Measurements from ENCODE around the gene CHIT1. TPM values are rescaled to one million over a fixed set of nuclear protein-coding genes. Genes with fewer than 3 reads are reported as not detected.

The CHIT1 gene
- total and polyA plus RNA-seq, 2 experiments from 2014 or later = 0.07 to 0.47 TPM

DNA sequence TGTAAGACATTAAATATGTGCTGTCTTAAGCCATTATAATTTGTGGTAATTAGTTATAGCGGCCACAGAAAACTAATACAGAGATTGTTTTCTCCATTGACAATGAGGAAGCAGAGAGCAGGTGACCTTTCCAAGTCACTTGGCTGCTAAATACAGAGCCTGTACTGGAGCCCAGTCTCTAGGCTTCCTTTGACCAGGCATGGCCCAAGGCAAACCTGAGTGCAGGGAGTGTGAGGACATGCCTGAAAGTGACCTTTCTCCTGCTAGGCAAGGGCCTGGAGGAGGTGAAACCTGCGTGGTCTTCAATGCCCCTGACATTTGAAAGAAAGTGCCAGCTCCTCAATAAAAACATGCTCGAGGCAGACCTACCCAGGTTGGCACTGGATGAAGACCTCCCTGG, 30.5 kb downstream of the CHIT1 start (continued):
- no peak for TF ChIP-seq NANOG (IDR thresholded peaks at IDR 0.05; ENCODE audit: borderline replicate concordance)
- TF ChIP-seq, protein P1, sequence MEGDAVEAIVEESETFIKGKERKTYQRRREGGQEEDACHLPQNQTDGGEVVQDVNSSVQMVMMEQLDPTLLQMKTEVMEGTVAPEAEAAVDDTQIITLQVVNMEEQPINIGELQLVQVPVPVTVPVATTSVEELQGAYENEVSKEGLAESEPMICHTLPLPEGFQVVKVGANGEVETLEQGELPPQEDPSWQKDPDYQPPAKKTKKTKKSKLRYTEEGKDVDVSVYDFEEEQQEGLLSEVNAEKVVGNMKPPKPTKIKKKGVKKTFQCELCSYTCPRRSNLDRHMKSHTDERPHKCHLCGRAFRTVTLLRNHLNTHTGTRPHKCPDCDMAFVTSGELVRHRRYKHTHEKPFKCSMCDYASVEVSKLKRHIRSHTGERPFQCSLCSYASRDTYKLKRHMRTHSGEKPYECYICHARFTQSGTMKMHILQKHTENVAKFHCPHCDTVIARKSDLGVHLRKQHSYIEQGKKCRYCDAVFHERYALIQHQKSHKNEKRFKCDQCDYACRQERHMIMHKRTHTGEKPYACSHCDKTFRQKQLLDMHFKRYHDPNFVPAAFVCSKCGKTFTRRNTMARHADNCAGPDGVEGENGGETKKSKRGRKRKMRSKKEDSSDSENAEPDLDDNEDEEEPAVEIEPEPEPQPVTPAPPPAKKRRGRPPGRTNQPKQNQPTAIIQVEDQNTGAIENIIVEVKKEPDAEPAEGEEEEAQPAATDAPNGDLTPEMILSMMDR (conservative IDR thresholded peaks at IDR 0.05; ENCODE audit: low read depth in 2 of 2) = no peak
- no peak for TF ChIP-seq CREB1 (CRISPR knock-in tag; IDR thresholded peaks at IDR 0.05; ENCODE audit: low read depth)
- TF ChIP-seq EZH2 (IDR thresholded peaks at IDR 0.05; ENCODE audit: low read depth, unreplicated experiment) = no peak
- no peak for TF ChIP-seq STAT1 (IDR thresholded peaks at IDR 0.05; ENCODE audit: unreplicated experiment)
- TF ChIP-seq EZH2phosphoT487 (IDR thresholded peaks at IDR 0.05; ENCODE audit: unreplicated experiment) = no peak
- TF ChIP-seq, protein P2, sequence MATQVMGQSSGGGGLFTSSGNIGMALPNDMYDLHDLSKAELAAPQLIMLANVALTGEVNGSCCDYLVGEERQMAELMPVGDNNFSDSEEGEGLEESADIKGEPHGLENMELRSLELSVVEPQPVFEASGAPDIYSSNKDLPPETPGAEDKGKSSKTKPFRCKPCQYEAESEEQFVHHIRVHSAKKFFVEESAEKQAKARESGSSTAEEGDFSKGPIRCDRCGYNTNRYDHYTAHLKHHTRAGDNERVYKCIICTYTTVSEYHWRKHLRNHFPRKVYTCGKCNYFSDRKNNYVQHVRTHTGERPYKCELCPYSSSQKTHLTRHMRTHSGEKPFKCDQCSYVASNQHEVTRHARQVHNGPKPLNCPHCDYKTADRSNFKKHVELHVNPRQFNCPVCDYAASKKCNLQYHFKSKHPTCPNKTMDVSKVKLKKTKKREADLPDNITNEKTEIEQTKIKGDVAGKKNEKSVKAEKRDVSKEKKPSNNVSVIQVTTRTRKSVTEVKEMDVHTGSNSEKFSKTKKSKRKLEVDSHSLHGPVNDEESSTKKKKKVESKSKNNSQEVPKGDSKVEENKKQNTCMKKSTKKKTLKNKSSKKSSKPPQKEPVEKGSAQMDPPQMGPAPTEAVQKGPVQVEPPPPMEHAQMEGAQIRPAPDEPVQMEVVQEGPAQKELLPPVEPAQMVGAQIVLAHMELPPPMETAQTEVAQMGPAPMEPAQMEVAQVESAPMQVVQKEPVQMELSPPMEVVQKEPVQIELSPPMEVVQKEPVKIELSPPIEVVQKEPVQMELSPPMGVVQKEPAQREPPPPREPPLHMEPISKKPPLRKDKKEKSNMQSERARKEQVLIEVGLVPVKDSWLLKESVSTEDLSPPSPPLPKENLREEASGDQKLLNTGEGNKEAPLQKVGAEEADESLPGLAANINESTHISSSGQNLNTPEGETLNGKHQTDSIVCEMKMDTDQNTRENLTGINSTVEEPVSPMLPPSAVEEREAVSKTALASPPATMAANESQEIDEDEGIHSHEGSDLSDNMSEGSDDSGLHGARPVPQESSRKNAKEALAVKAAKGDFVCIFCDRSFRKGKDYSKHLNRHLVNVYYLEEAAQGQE (IDR thresholded peaks at IDR 0.05; ENCODE audit: unreplicated experiment) = no peak

DNA sequence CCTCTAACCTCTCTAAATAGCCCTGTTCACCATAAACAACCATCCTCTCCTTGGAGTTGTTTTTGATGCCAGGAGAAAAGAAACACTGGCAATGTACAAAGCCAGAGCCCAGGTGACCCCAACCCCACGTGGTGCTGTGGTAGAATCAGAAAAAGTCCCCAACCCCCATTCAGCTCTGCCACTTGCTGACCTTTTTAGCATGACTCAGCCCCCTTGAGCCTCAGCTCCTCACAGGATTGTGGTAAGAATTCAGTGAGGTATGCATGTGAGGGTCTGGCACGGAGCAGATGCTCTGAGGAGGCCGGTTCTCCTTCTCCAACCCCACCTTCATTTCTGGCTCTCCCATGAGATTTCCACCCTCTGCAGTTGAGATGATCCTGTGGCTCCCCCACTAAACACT, 31.8 kb downstream of the CHIT1 start:
- Histone ChIP-seq H3K4me2 (no peak overlapping the region), H3K36me3 (ENCODE audit: insufficient read depth) (no peaks in the 10 kb centered on the region), H3K9me2 (ENCODE audit: insufficient read depth) (0 out of 2 replicates have a peak, but pooled peaks cover 4% of the 10 kb centered on the region), H3K4me1 (ENCODE audit: insufficient read depth) (no peaks in the 10 kb centered on the region), H3K79me2 (replicated peaks; ENCODE audit: insufficient read depth) (no peaks in the 10 kb centered on the region), H3K27me3 (ENCODE audit: insufficient read depth) (no peaks in the 10 kb centered on the region), H2AFZ (no peak overlapping the region), H3K4me3 (no peak overlapping the region), H3F3A (replicated peaks; ENCODE audit: low read depth) (no peaks in the 10 kb centered on the region), H3K27ac (ENCODE audit: low read depth) (no peak overlapping the region), H4K20me1 (replicated peaks; ENCODE audit: insufficient read depth) (no peaks in the 10 kb centered on the region)
- Mint-ChIP-seq H3K27ac (no peak overlapping the region), H3K9me3 (no peaks in the 10 kb centered on the region; the same call in 2 of the 3 replicates), H3K4me3 (no peak overlapping the region), H3K4me1 (no peaks in the 10 kb centered on the region), H3K36me3 (ENCODE audit: low read depth) (no peaks in the 10 kb centered on the region), H3K27me3 (ENCODE audit: insufficient read depth, low read depth, poor library complexity) (peaks cover 3% of the 10 kb centered on the region)
- DNase-seq (ENCODE audit: low spot score) (no peak), ATAC-seq (no peak)
- TF ChIP-seq ETS1 (IDR thresholded peaks at IDR 0.05) (no peak), EZH2phosphoT487 (IDR thresholded peaks at IDR 0.05; ENCODE audit: unreplicated experiment) (no peak), ZNF331 (CRISPR knock-in tag; IDR thresholded peaks at IDR 0.05; ENCODE audit: low read depth) (no peak), ZNF114 (CRISPR knock-in tag; IDR thresholded peaks at IDR 0.05) (no peak)
- TF ChIP-seq, protein P1 (conservative IDR thresholded peaks at IDR 0.05; ENCODE audit: low read depth in 2 of 2) = no peak
